Transverse colon (tissue), 4 donors: ENCODE measurements around the gene BTNL3. TPM values are rescaled to one million over a fixed set of nuclear protein-coding genes. Genes with fewer than 3 reads are reported as not detected.

Source experiments
- DNase-seq: peaks from one replicate; pipeline ENCODE4 v3.0.0-alpha.2; 2019
- H3K27ac ChIP-seq, 4 donors: fragments of 200-600 bp; sonication (generic); 2 replicates each; pipeline ENCODE4 v1.5.1; 2016 to 2018; ENCODE audit warnings: inconsistent platforms in 4 of 4
- H3K27me3 ChIP-seq: fragments of 200-600 bp; sonication (generic); 2 replicates; pipeline ENCODE4 v1.5.1; 2017; ENCODE audit warnings: inconsistent platforms
- H3K36me3 ChIP-seq, 4 donors: fragments of 200-600 bp; sonication (generic); 2 replicates each; pipeline ENCODE4 v1.5.1; 2017 to 2019; ENCODE audit warnings: inconsistent platforms in 4 of 4
- H3K4me1 ChIP-seq, 4 donors: fragments of 200-600 bp; sonication (generic); 2 replicates each; pipeline ENCODE4 v1.5.1; 2017 to 2020; ENCODE audit warnings: inconsistent platforms in 4 of 4
- H3K4me3 ChIP-seq, 4 donors: fragments of 200-600 bp; sonication (generic); 1 replicate in 1 of 4; 2 replicates in 3 of 4; pipeline versions ENCODE4 v1.5.1 to v1.6.1; 2017 to 2019; ENCODE audit warnings: inconsistent platforms in 4 of 4
- H3K9me3 ChIP-seq, 2 donors: fragments of 200-600 bp; sonication (generic); 2 replicates each; pipeline ENCODE4 v1.5.1; 2017 to 2019; ENCODE audit warnings: inconsistent platforms in 2 of 2
- EP300 ChIP-seq: sonication (generic); formaldehyde crosslinking; IDR thresholded peaks from one replicate; pipeline ENCODE4 v1.6.1; 2017; ENCODE audit warnings: antibody characterized with exemption, low read depth
- POLR2A ChIP-seq: fragments of 450-650 bp; IDR thresholded peaks from one replicate; pipeline ENCODE4 v1.6.1; 2016; ENCODE audit warnings: antibody characterized with exemption, mild to moderate bottlenecking, moderate library complexity
- POLR2AphosphoS5 ChIP-seq, 3 donors: sonication (generic); formaldehyde crosslinking; IDR thresholded peaks; one replicate each; pipeline ENCODE4 v1.6.1; 2016; ENCODE audit warnings: antibody characterized with exemption in 3 of 3
- WGBS, 2 donors: methylation state at CpG; one replicate each; pipeline ENCODE4 v1.1.5; 2018; ENCODE audit warnings: low coverage in 1 of 2; 5-methylcytosine and 5-hydroxymethylcytosine counted together
- in situ Hi-C, 4 donors: fragments of 200-750 bp; cut with MboI; loops; one replicate each; pipeline versions ENCODE4 v1.15.0 to v1.15.1; 2017; ENCODE audit warnings: low sequenced_read_pairs in 3 of 4, low pct_ligation_motif_present in 1 of 4, low pct_unique_long_range_greater_than_20kb in 1 of 4
- intact Hi-C: fragments of 100-400 bp; cut with DNase I; formaldehyde crosslinking; loops from one replicate; pipeline ENCODE4 v1.15.1; 2023; ENCODE audit warnings: low total_unique reads
- total RNA-seq, 4 donors: library from RNA; depleted of rRNA; stranded (reverse); fragments of >200 nt; gene quantifications; one replicate each; pipeline ENCODE4 v1.1.0, GENCODE V29; 2016
- TF ChIP-seq, protein P1 (sequence below), 5 experiments: fragments of 200-600 bp in 3 of 5; fragments of 450-650 bp in 2 of 5; sonication (generic) in 3 of 5; IDR thresholded peaks; 1 replicate in 2 of 5; 2 replicates in 3 of 5; pipeline ENCODE4 v1.5.1; 2016 to 2017; ENCODE audit warnings: antibody characterized with exemption in 5 of 5, inconsistent platforms in 3 of 5, mild to moderate bottlenecking in 2 of 5, moderate library complexity in 1 of 5

BTNL3 gene
- total RNA-seq, 4 donors from 2014 or later: 15.7 to 146 (median 34.7) TPM

DNA sequence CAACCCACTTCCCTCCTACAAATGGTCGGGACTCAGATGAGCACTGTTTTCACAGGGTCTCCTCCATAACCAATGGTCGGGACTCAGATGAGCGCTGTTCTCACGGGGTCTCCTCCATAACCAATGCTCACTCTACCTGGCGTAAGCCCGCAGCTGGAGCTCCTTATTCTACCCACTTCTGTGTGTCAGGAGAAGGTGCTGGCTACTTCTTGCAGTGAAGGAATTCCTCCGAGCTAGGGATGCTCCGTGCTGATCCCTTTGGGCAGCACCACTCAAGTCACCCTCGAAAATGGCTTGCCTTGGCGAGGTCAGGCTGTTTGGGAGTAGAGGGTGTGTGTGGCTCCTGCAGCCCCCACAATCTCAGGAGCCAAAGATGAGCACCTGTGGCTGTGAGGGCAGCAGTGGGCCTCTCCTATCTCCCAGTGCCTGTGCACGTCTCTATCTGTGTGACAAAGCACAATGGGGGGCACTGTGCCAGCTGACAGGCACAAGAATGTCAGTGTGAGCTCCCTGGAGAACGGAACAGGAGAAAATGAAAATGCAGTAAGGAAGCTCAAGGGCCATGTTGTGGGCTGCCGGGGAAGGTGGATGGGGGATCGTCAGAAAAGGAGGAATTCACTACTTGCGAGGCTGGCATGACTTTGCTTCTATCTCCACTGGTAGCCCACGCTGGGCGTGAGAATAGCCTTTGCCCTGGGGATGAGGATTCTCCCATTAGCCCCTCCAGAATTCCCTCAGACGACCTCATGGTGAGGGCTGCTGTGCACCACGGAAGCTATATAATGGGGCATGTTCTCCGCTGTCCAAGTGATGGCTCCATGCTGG, 47.6 kb downstream of the BTNL3 start:
- Histone ChIP-seq H3K36me3 (no peaks in the 10 kb centered on the region), H3K27me3 (peaks cover 13% of the 10 kb centered on the region), H3K4me1 (no peaks in the 10 kb centered on the region), H3K4me3 (no peak overlapping the region), H3K27ac (no peak overlapping the region), H3K9me3 (no peaks in the 10 kb centered on the region)
- TF ChIP-seq EP300 (no peak), POLR2AphosphoS5 (IDR thresholded peaks at IDR 0.05) (no peak), POLR2A (no peak)
- TF ChIP-seq, protein P1, sequence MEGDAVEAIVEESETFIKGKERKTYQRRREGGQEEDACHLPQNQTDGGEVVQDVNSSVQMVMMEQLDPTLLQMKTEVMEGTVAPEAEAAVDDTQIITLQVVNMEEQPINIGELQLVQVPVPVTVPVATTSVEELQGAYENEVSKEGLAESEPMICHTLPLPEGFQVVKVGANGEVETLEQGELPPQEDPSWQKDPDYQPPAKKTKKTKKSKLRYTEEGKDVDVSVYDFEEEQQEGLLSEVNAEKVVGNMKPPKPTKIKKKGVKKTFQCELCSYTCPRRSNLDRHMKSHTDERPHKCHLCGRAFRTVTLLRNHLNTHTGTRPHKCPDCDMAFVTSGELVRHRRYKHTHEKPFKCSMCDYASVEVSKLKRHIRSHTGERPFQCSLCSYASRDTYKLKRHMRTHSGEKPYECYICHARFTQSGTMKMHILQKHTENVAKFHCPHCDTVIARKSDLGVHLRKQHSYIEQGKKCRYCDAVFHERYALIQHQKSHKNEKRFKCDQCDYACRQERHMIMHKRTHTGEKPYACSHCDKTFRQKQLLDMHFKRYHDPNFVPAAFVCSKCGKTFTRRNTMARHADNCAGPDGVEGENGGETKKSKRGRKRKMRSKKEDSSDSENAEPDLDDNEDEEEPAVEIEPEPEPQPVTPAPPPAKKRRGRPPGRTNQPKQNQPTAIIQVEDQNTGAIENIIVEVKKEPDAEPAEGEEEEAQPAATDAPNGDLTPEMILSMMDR (IDR thresholded peaks at IDR 0.05): no peak
- in situ Hi-C loops (no loop called here), intact Hi-C loops (no loop called here)
- no peak for DNase-seq
- WGBS, 2 donors: 62 to 70% methylated on average over 8 to 20 of the region's 20 CpGs

DNA sequence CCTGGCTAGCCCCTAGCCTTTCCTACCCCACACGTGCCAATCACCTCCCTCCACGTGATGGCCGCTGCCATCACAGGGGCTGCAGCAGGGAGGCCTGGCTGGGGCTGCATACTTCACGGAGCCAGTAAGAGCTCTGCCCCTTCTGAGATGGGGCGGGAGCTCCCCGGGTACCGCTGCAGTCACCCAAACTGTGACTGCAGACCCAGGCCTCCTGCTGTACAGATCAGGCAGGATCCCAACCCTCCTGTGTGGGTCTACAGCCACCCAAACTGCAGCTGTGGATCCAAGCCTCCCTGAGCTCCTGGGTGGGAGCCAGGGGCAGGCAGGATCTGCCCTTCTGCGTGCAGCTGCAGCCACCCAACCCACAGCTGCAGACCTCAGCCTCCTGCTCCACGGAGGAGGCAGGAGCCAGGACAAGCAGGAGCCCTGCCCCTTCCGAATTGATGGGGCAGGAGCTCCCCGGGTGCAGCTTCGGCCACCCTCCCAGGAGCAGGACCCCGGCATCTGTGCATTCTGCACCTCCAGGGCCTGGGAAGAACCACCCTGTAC, 48.2 kb downstream of the BTNL3 start:
- no peak for TF ChIP-seq POLR2AphosphoS5 (IDR thresholded peaks at IDR 0.05)
- TF ChIP-seq, protein P1 (IDR thresholded peaks at IDR 0.05): no peak
- TF ChIP-seq EP300: no peak
- no peak for TF ChIP-seq POLR2A
- DNase-seq: no peak
- no peaks in the 10 kb centered on the region for H3K9me3 ChIP-seq
- H3K4me3 ChIP-seq: no peak overlapping the region
- no peaks in the 10 kb centered on the region for H3K36me3 ChIP-seq
- no peak overlapping the region for H3K27ac ChIP-seq
- in situ Hi-C loops: no loop called here
- intact Hi-C loops: no loop called here
- no peaks in the 10 kb centered on the region for H3K4me1 ChIP-seq
- 83% methylated on average over 13 of the region's 13 CpGs; no CpG with 5 or more reads in 1 of the 2 donors for WGBS, 2 donors
- peaks cover 13% of the 10 kb centered on the region for H3K27me3 ChIP-seq

DNA sequence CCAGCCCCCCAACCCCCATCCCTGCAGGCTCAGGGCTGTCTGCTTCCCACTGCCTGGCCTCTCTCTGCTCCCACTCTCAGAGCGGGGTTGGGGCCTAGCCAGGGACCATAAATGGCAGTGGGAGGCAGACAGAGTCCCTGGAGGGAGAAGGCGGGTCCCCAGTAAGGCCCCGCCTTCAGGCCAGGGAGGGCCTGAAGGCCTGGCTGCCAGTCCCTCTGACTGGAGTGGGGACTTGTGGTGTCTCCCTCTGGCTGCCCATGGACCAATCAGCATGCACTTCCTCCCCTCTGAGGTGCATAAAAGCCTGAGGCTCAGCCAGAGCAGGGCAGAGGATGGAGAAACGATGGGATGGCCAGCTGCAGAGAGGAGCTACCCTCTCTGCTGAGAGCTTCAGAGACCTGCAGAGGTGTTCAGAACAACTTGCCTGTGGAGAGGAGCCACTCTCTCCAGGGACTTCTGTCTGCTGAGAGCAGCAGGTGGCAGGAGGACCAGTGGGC, 48.8 kb downstream of the BTNL3 start:
- Histone ChIP-seq H3K4me1 (no peaks in the 10 kb centered on the region), H3K27me3 (peaks cover 18% of the 10 kb centered on the region), H3K4me3 (no peak overlapping the region), H3K9me3 (no peaks in the 10 kb centered on the region), H3K36me3 (no peaks in the 10 kb centered on the region), H3K27ac (no peak overlapping the region)
- TF ChIP-seq EP300: no peak
- TF ChIP-seq, protein P1 (IDR thresholded peaks at IDR 0.05): no peak
- TF ChIP-seq POLR2AphosphoS5 (IDR thresholded peaks at IDR 0.05): no peak
- TF ChIP-seq POLR2A: no peak
- WGBS, 2 donors: 77 to 80% methylated on average over 1 to 4 of the region's 4 CpGs
- intact Hi-C loops: no loop called here
- no peak for DNase-seq
- in situ Hi-C loops: no loop called here

DNA sequence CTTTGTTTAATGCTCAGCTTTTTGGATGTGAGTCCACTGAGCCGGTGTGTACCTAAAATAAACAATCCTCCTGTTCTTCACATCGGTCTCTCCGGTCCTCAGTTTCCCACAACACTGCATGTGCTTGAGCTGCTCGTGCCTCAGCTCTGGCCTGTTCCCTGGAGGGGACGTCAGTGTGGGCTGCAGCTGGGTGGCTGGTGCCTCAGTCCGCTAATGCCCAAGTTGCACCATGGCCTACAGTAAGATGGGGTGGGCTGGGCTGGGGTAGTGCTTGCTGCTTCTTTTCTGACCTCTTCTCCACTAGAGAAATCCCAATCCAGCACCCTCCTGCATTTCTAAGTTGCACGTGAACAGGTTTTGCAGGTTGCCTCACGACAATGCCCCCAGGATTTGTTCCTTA, 50.8 kb downstream of the BTNL3 start:
- Histone ChIP-seq H3K4me1 (no peaks in the 10 kb centered on the region), H3K4me3 (no peak overlapping the region), H3K27ac (no peak overlapping the region), H3K36me3 (no peaks in the 10 kb centered on the region), H3K27me3 (peaks cover 29% of the 10 kb centered on the region), H3K9me3 (no peaks in the 10 kb centered on the region)
- intact Hi-C loops: no loop called here
- TF ChIP-seq, protein P1 (IDR thresholded peaks at IDR 0.05): no peak
- TF ChIP-seq POLR2A (no peak), EP300 (no peak), POLR2AphosphoS5 (IDR thresholded peaks at IDR 0.05) (no peak)
- WGBS, 2 donors: 70 to 81% methylated on average over 5 to 8 of the region's 8 CpGs
- no peak for DNase-seq
- in situ Hi-C loops: no loop called here
